CD4-positive, alpha-beta T cell (primary cell): ENCODE data around the gene TMEM131L. TPM values are rescaled to one million over a fixed set of nuclear protein-coding genes. Genes with fewer than 3 reads are reported as not detected.

Experiments
- ATAC-seq: fragments of 200-7000 bp; cut with Tn5 transposase; one replicate; pipeline ENCODE4 v1.10.0; 2022; ENCODE audit warnings: mild to moderate bottlenecking; ENCODE audit not compliant: poor library complexity
- CTCF ChIA-PET: fragments of 350-600 bp; sonication (Branson Sonifier 250); formaldehyde crosslinking; loops from one replicate; lab custom pipeline; 2021; ENCODE audit warnings: antibody characterized with exemption, inconsistent platforms; lab: Charles Lee
- POLR2A ChIA-PET: fragments of 350-600 bp; sonication (Branson Sonifier 250); formaldehyde crosslinking; loops from one replicate; lab custom pipeline; 2021; ENCODE audit warnings: antibody characterized with exemption, inconsistent platforms; lab: Charles Lee
- DNase-seq, 14 experiments: peaks; one replicate each; pipeline ENCODE4 v3.0.0-alpha.2; 2013 to 2020; ENCODE audit warnings: mixed read lengths in 2 of 14
- H3K27ac ChIP-seq, 2 donors: one replicate each; pipeline versions ENCODE4 v1.5.1 to v1.7.0; 2013; ENCODE audit warnings: low read length in 2 of 2, low read depth in 1 of 2, mild to moderate bottlenecking in 1 of 2
- H3K27me3 ChIP-seq, 2 experiments: 1 replicate in 1 of 2; 2 replicates in 1 of 2; pipeline versions ENCODE4 v1.6.1 to v1.7.0; 2013; ENCODE audit warnings: low read length in 2 of 2, control low read depth in 1 of 2, mild to moderate bottlenecking in 1 of 2, moderate library complexity in 1 of 2; ENCODE audit not compliant: insufficient read depth in 2 of 2, control insufficient read depth in 1 of 2
- H3K36me3 ChIP-seq: one replicate; pipeline ENCODE4 v1.6.1; 2013; ENCODE audit warnings: low read length, control low read depth; ENCODE audit not compliant: insufficient read depth
- H3K4me1 ChIP-seq: one replicate; pipeline ENCODE4 v1.6.1; 2013; ENCODE audit warnings: low read length, control low read depth; ENCODE audit not compliant: insufficient read depth
- H3K4me3 ChIP-seq: one replicate; pipeline ENCODE4 v1.5.1; 2013; ENCODE audit warnings: mild to moderate bottlenecking, low read length, moderate library complexity
- H3K9me3 ChIP-seq, 2 experiments: 1 replicate in 1 of 2; 2 replicates in 1 of 2; pipeline versions ENCODE4 v1.6.1 to v1.7.0; 2013; ENCODE audit warnings: low read length in 2 of 2, mild to moderate bottlenecking in 2 of 2, control low read depth in 1 of 2, moderate library complexity in 1 of 2; ENCODE audit not compliant: control insufficient read depth in 1 of 2, insufficient read depth in 1 of 2
- H3K27ac Mint-ChIP-seq: one replicate; pipeline ENCODE4 v1.8.0; 2020; ENCODE audit warnings: mixed read lengths
- H3K27me3 Mint-ChIP-seq: one replicate; pipeline ENCODE4 v1.8.0; 2021; ENCODE audit warnings: mixed read lengths
- H3K36me3 Mint-ChIP-seq: one replicate; pipeline ENCODE4 v1.8.0; 2021; ENCODE audit warnings: low read depth, mixed read lengths
- H3K4me1 Mint-ChIP-seq: one replicate; pipeline ENCODE4 v1.8.0; 2021; ENCODE audit warnings: low read depth, mixed read lengths
- H3K4me3 Mint-ChIP-seq: one replicate; pipeline ENCODE4 v1.8.0; 2020; ENCODE audit warnings: mild to moderate bottlenecking, mixed read lengths
- H3K9me3 Mint-ChIP-seq: one replicate; pipeline ENCODE4 v1.8.0; 2020; ENCODE audit warnings: mixed read lengths
- CTCF ChIP-seq: fragments of 200-600 bp; IDR thresholded peaks from one replicate; pipeline ENCODE4 v1.8.0; 2022; ENCODE audit warnings: antibody characterized with exemption, mild to moderate bottlenecking
- intact Hi-C, 2 experiments: fragments of 100-400 bp; cut with DNase I in 1 of 2; cut with micrococcal nuclease in 1 of 2; formaldehyde crosslinking; loops; one replicate each; pipeline versions ENCODE4 v1.15.1 to v1.9.0; 2023 to 2025; cut with DNase I, micrococcal nuclease
- total RNA-seq, 174 experiments: library from RNA in 2 of 174; stranded (reverse) in 2 of 174; gene quantifications; one replicate each; pipeline ENCODE4 v1.2.3 and lab custom pipeline; 2021 to 2026

Gene TMEM131L
- total RNA-seq, 2 experiments from 2014 or later: 101 to 106 TPM

GRCh38 chr4:153523941-153524386, 57.8 kb downstream of the TMEM131L start:
- intact Hi-C loops: loop anchor here (2.0 to 5.0 kb wide), 5 partner anchors 37 to 97 kb away; partner anchors contain the start of gene TMEM131L (in 1 of the 2)
- no peaks in the 10 kb centered on the region for H3K27me3 Mint-ChIP-seq
- H3K9me3 ChIP-seq: no peaks in the 10 kb centered on the region
- no peaks in the 10 kb centered on the region for H3K27me3 ChIP-seq
- peaks cover 26% of the 10 kb centered on the region for H3K36me3 Mint-ChIP-seq
- no peak for ATAC-seq
- DNase-seq: peak in 1 of 14 experiments; percentile 28
- CTCF ChIA-PET: interaction anchor here (0.7 to 1.4 kb wide), 3 partner anchors 12 to 91 kb away, joined by 3 to 5 read pairs (median 5); no protein-coding TSS in a partner anchor
- H3K27ac ChIP-seq: peak overlapping the region; percentile 66 to 81
- H3K27ac Mint-ChIP-seq: peak overlapping the region; percentile 91
- no peak overlapping the region for H3K4me3 ChIP-seq
- POLR2A ChIA-PET: interaction anchor here (0.7 to 5.3 kb wide), 6 partner anchors 27 to 179 kb away, joined by 3 to 79 read pairs (median 9); partner anchors contain the start of gene TMEM131L
- TF ChIP-seq CTCF: no peak
- H3K36me3 ChIP-seq: peaks cover 7% of the 10 kb centered on the region
- peak overlapping the region; percentile 85 for H3K4me3 Mint-ChIP-seq
- no peaks in the 10 kb centered on the region for H3K9me3 Mint-ChIP-seq
- peaks cover 94% of the 10 kb centered on the region for H3K4me1 Mint-ChIP-seq
- H3K4me1 ChIP-seq: peaks cover 94% of the 10 kb centered on the region

GRCh38 chr4:153524682-153525081, 58.5 kb downstream of the TMEM131L start:
- Mint-ChIP-seq H3K27me3 (no peaks in the 10 kb centered on the region), H3K4me3 (peak overlapping the region; percentile 40), H3K9me3 (no peaks in the 10 kb centered on the region), H3K4me1 (peaks cover 94% of the 10 kb centered on the region), H3K36me3 (peaks cover 19% of the 10 kb centered on the region), H3K27ac (peak overlapping the region; percentile 91)
- Histone ChIP-seq H3K4me3 (no peak overlapping the region), H3K4me1 (peaks cover 90% of the 10 kb centered on the region), H3K36me3 (peaks cover 4% of the 10 kb centered on the region), H3K27ac (no peak overlapping the region), H3K9me3 (no peaks in the 10 kb centered on the region), H3K27me3 (no peaks in the 10 kb centered on the region)
- ChIA-PET POLR2A (interaction anchor here (0.7 to 5.3 kb wide), 4 partner anchors 27 to 179 kb away, joined by 3 to 79 read pairs (median 22); partner anchors contain the start of gene TMEM131L), CTCF (interaction anchor here (0.7 to 1.4 kb wide), 3 partner anchors 11 to 92 kb away, joined by 3 to 5 read pairs (median 5); no protein-coding TSS in a partner anchor)
- TF ChIP-seq CTCF: no peak
- intact Hi-C loops: loop anchor here (5.0 kb wide), 5 partner anchors 37 to 97 kb away; partner anchors contain the start of gene TMEM131L (in 1 of the 2)
- ATAC-seq (no peak), DNase-seq (no peak)

- Mint-ChIP-seq H3K4me3 (peak overlapping the region; percentile 71), H3K36me3 (peaks cover 23% of the 10 kb centered on the region), H3K27me3 (no peaks in the 10 kb centered on the region), H3K4me1 (peaks cover 94% of the 10 kb centered on the region), H3K9me3 (no peaks in the 10 kb centered on the region), H3K27ac (peak overlapping the region; percentile 91)
- TF ChIP-seq CTCF: no peak
- Histone ChIP-seq H3K4me3 (no peak overlapping the region), H3K27me3 (no peaks in the 10 kb centered on the region), H3K27ac (peak overlapping the region; percentile 5 to 69), H3K9me3 (no peaks in the 10 kb centered on the region), H3K4me1 (peaks cover 86% of the 10 kb centered on the region), H3K36me3 (peaks cover 7% of the 10 kb centered on the region)
- intact Hi-C loops: loop anchor here in 1 of 2 experiments (2.0 to 5.0 kb wide), 2 partner anchors 13 to 40 kb away; no protein-coding TSS in a partner anchor
- no peak for DNase-seq
- ChIA-PET CTCF (interaction anchor here (1.5 kb wide), 1 partner anchor 46 kb away, joined by 4 read pairs; no protein-coding TSS in a partner anchor), POLR2A (interaction anchor here (0.7 to 1.5 kb wide), 5 partner anchors 39 to 98 kb away, joined by 3 to 10 read pairs (median 4); partner anchors contain the start of gene TMEM131L)
- ATAC-seq: no peak
Measured at GRCh38 chr4:153527690-153528089, 61.5 kb downstream of the TMEM131L start.
